Vagina (tissue), 2 donors: Measurements from ENCODE around the gene CD81.
"Not testable (repeated sequence)": the region's sequence is repeated elsewhere in the genome, so short reads cannot be mapped to it uniquely, and the experiment has no call there.

Experiments used
- CTCF ChIP-seq, 3 experiments: fragments of 450-650 bp in 2 of 3; fragments of 200-600 bp in 1 of 3; sonication (generic) in 1 of 3; IDR thresholded peaks; one replicate each; pipeline ENCODE4 v1.5.1; 2017 to 2019; ENCODE audit warnings: antibody characterized with exemption in 3 of 3, mild to moderate bottlenecking in 2 of 3, moderate library complexity in 2 of 3
- POLR2A ChIP-seq, 2 donors: fragments of 450-650 bp; IDR thresholded peaks; one replicate each; pipeline ENCODE4 v1.6.1; 2017; ENCODE audit warnings: antibody characterized with exemption in 2 of 2, mild to moderate bottlenecking in 2 of 2, moderate library complexity in 2 of 2
- POLR2AphosphoS5 ChIP-seq, 2 donors: sonication (generic); formaldehyde crosslinking; IDR thresholded peaks; one replicate each; pipeline ENCODE4 v1.9.0; 2017; ENCODE audit warnings: antibody characterized with exemption in 2 of 2, mild to moderate bottlenecking in 2 of 2, low read depth in 1 of 2; ENCODE audit not compliant: insufficient read depth in 1 of 2

GRCh38 chr11:2335286-2335685 is 41.8 kb upstream of the CD81 start:
- not testable (repeated sequence) for TF ChIP-seq POLR2A (IDR thresholded peaks at IDR 0.05); CTCF (IDR thresholded peaks at IDR 0.05); POLR2AphosphoS5 (IDR thresholded peaks at IDR 0.05; ENCODE audit: insufficient read depth in 1 of 2, low read depth in 1 of 2)
